Suprapubic skin (tissue), 4 donors: ENCODE data around the gene RPS2.

Experiments
- EP300 ChIP-seq: sonication (generic); formaldehyde crosslinking; IDR thresholded peaks from one replicate; pipeline ENCODE4 v1.6.1; 2017; ENCODE audit warnings: antibody characterized with exemption
- POLR2A ChIP-seq, 2 donors: fragments of 450-650 bp; IDR thresholded peaks; one replicate each; pipeline ENCODE4 v1.6.1; 2017; ENCODE audit warnings: antibody characterized with exemption in 2 of 2, mild to moderate bottlenecking in 2 of 2, moderate library complexity in 2 of 2
- POLR2AphosphoS5 ChIP-seq, 3 donors: sonication (generic); formaldehyde crosslinking; IDR thresholded peaks; one replicate each; pipeline ENCODE4 v1.6.1; 2017; ENCODE audit warnings: antibody characterized with exemption in 3 of 3
- TF ChIP-seq, protein P1 (sequence below), 2 donors: fragments of 200-600 bp in 1 of 2; fragments of 450-650 bp in 1 of 2; sonication (generic) in 1 of 2; IDR thresholded peaks; one replicate each; pipeline ENCODE4 v1.5.1; 2016 to 2019; ENCODE audit warnings: antibody characterized with exemption in 2 of 2, mild to moderate bottlenecking in 1 of 2, moderate library complexity in 1 of 2

DNA sequence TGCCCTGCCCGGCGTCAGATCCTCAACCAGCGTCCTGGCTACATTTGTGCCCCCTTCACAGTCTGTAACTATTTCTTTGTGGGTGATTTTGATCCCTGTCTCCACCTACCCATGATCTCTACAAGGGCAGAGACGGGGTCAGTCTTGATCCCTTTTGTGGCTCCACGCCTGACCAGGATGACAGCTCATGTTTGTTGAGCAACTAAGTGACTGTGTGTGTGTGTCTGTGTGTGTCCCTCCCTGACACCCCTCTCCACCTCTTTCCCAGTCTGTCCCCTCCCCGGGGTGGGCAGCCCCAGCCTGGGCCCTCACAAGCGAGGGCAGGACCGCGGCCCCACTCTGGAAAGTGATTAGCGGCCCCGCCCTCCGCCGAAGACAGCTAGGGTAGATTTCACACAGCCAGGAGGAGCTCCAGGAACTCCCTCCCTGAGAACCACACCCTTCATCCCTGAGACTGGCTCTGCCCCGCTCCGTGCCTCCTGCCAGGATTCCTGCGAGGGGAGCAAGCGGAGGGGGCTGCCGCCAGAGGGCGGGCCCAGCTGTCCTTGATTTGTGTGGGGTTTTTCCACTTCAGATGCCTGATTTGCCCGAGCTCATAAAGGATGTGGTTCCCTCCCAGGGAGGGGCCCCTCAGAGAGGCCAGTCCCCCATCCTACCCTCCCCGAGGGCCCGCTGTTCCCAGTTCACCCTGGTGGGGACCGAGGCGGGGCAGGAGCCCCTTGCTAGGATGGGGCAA is 41.2 kb downstream of the RPS2 start:
- TF ChIP-seq, protein P1, sequence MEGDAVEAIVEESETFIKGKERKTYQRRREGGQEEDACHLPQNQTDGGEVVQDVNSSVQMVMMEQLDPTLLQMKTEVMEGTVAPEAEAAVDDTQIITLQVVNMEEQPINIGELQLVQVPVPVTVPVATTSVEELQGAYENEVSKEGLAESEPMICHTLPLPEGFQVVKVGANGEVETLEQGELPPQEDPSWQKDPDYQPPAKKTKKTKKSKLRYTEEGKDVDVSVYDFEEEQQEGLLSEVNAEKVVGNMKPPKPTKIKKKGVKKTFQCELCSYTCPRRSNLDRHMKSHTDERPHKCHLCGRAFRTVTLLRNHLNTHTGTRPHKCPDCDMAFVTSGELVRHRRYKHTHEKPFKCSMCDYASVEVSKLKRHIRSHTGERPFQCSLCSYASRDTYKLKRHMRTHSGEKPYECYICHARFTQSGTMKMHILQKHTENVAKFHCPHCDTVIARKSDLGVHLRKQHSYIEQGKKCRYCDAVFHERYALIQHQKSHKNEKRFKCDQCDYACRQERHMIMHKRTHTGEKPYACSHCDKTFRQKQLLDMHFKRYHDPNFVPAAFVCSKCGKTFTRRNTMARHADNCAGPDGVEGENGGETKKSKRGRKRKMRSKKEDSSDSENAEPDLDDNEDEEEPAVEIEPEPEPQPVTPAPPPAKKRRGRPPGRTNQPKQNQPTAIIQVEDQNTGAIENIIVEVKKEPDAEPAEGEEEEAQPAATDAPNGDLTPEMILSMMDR (IDR thresholded peaks at IDR 0.05): peak; percentile 4 to 25
- TF ChIP-seq POLR2AphosphoS5 (IDR thresholded peaks at IDR 0.05) (no peak), POLR2A (IDR thresholded peaks at IDR 0.05) (no peak), EP300 (no peak)
